HG02840 (cell line): ENCODE measurements around the gene UBFD1.
"Not testable (repeated sequence)": the region's sequence is repeated elsewhere in the genome, so short reads cannot be mapped to it uniquely, and the experiment has no call there.

Experiments used
- ATAC-seq: cut with Tn5 transposase; IDR thresholded peaks from one replicate; pipeline ENCODE4 v1.9.1; 2021; ENCODE audit warnings: mild to moderate bottlenecking, moderate library complexity, moderate number of reproducible peaks; ENCODE audit not compliant: unreplicated experiment, low FRiP score

The UBFD1 gene

DNA sequence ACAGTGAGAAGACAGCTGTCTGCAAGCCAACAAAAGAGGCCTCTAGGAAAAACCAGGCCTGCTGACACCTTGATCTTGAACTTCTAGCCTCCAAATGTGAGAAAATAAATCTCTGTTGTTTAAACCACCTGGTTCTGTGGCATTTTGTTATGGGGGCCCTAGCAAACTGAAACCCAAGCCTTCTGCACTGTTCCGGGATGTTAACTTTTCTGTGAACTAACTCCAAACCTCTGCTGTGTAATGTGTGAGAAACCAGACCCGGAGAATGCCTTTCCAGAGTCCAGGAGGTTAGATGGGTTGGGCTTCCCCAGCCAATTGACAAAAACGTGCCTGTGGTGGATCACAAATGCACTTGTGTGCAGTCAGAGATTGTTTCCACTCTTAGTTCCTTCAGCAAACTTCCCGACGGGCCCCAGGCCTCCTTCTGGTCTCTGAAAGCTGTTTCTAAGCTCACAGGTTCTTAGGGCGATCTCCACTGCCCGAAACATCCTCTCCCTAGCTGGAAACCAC lies 33.6 kb upstream of the UBFD1 start:
- no peak for ATAC-seq

- no peak for ATAC-seq
Observed at GRCh38 chr16:23524886-23525285, 32.6 kb upstream of the UBFD1 start.

- no peak for ATAC-seq
Observed at GRCh38 chr16:23527961-23528643, 29.4 kb upstream of the UBFD1 start.

- ATAC-seq = no peak
Observed at GRCh38 chr16:23528644-23529310, 28.8 kb upstream of the UBFD1 start.

GRCh38 chr16:23530062-23530461 lies 27.5 kb upstream of the UBFD1 start:
- ATAC-seq = no peak

GRCh38 chr16:23532448-23532847 lies 25.1 kb upstream of the UBFD1 start:
- ATAC-seq = no peak

DNA sequence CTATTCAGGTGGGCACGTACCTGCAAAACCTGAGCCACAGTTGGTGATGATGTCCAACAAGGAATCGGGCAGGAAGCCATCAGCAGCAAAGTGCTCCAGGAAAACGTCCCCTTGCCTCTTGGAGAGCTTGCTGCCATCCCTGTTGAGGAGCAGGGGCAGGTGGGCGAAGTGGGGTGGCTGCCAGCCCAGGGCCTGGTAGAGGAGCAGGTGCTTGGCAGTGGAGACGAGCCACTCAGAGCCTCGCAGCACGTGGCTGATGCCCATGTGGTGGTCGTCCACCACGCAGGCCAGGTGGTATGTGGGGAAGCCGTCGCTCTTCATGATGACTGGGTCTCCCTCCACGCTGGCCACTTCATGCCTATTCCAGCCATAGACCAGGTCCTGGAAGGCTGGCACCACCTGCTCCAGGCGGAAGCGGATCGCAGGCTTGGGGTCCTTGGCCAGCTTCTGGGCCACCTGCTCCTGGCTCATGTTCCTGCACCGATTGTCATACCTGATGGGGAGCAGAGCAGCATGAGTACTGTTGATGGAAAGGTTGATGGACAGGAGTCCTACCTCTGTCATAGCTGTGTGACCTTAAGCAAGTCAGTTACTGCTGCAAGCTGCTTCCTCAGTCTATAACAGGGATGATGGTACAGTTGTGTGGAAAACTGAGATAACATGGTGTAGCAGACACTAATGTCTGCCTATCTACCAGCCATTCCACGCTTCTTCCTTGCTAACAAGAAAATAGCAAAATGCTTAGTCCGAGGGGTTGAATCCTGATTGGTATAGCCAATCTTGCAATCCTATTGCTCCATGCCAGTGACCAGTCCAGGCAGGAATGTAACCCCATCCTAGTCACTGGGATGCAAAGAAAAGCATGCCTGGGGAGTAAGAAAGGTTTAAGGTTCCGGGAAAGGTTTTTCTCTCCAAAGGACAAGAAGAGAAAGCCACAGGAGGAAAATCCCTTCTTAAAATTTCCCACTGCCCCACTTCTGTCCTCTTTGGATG lies 22.4 kb upstream of the UBFD1 start:
- no peak for ATAC-seq

DNA sequence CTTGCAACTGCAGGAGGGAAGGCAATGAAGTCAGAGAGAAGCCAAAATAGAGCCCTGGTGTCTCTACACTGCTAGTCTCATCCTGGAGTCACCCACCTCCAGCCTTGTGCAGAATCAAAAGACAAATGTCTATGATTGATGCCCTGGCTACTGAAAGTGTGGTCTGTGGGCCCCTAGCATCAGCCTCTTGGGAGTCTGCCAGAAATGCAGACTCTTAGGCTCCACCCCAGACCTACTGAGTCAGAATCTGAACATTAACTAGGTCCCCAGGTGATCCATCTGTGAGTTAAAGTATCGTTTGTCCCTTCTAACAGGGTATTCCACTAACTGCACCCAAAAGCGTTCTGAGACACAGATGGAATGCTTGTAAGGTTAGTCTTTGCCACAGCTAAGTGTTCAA lies 21.6 kb upstream of the UBFD1 start:
- no peak for ATAC-seq

DNA sequence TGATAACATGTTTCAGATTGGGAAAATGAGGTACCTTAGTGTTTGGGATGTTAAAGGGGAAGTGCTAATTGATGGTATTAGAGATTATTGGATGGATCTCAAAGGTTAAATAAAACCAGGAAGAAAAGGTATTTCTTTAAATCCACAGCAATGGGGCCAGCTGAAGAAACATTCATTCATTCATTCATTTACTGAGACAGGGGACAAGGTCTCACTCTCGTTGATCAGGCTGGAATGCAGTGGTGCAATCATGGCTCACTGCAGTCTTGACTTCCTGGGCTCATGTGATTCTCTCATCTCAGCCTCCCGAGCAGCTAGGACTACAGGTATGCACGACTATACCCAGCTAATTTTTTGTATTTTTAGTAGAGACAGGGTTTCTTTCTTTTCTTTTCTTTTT lies 20.1 kb upstream of the UBFD1 start:
- no peak for ATAC-seq

DNA sequence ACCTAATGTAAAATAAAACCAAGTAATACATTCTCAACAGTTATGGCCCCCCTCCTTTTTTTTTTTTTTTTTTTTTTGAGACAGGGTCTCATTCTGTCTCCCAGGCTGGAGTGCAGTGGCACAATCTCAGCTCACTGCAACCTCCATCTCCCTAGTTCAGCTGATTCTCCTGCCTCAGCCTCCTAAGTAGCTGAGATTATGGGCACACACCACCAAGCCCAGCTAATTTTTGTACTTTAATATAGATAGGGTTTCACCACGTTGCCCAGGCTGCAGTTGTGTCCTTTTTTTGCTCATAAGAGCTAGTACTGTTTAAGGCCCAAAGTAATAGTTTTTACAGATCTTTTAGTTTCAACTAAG lies 18.6 kb upstream of the UBFD1 start:
- ATAC-seq = no peak

- no peak for ATAC-seq
Observed at GRCh38 chr16:23539984-23540816, 17.3 kb upstream of the UBFD1 start.

GRCh38 chr16:23540817-23541178 lies 16.7 kb upstream of the UBFD1 start:
- not testable (repeated sequence) for ATAC-seq

GRCh38 chr16:23544436-23544835 lies 13.1 kb upstream of the UBFD1 start:
- ATAC-seq = no peak

DNA sequence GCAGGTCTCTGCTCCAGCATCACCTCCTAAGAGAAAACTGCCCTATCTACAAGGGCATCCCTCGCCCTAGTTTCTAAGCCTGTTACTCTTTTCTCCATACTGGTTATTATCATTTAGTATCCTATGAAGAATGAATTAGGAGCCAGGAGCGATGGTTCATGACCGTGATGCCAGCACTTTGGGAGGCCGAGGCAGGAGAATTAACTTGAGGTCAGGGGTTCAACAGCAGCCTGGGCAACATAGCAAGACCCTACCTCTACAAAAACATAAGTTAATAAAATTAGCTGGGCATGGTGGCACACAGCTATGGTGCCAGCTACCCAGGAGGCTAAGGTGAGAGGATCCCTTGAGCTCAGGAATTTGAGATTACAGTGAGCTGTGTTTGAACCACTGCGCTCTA lies 7.6 kb upstream of the UBFD1 start:
- ATAC-seq = no peak

DNA sequence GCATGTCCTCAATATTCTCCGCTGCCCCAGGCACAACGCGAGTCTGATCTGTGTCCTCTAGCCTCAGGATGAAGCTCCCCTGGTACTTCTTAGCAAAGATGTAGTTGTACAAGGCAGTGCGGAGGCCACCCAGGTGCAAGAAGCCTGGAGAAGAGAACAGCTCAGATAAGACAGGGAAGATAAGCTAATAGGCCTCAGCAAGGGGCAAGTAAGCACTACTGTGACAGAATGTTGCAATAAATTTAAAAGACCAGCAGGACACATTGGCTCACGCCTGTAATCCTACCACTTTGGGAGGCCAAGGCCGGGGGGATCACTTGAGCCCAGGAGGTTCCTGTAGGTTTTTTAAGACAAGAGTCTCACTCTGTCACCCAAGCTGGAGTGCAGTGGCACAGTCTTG lies 5.4 kb upstream of the UBFD1 start:
- no peak for ATAC-seq

- no peak for ATAC-seq
Observed at GRCh38 chr16:23554536-23554935, 3.0 kb upstream of the UBFD1 start.

DNA sequence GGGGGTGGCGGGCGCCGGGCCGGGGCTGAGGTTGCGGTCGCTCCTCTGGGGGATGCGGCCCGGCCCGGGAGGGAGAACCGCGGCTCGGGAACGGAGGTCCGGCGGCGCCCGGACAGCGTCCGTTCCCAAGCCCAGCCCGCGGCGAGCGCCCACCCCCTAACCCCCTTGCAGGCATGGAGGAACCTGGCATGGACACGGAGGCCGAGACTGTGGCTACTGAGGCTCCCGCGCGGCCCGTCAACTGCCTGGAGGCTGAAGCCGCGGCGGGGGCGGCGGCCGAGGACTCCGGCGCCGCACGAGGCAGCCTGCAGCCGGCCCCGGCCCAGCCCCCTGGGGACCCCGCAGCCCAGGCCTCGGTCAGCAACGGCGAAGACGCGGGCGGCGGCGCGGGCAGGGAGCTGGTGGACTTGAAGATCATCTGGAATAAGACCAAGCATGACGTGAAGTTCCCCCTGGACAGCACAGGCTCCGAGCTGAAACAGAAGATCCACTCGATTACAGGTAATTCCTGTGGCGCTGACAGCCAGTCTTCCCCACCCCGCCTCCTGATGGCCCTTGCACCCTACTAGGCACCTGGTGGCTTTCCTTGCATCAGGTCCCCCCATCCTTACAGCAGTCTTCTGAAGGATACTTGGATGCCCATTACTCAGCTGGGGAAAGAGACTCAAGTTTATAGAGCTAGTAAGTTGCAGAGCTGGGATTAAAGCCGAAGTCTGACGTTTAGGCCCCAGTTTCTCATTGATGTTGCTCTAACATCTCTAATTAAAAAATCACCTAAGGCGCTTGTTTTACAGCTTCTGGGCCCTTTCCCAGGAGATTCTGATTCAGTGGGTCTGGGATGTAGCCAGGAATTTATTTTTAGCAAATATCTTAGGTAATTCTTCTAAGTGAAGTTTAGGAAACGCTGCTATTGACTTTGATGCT lies 514 bp downstream of the UBFD1 start:
- ATAC-seq = peak; percentile 1

GRCh38 chr16:23561586-23561985 lies 4.1 kb downstream of the UBFD1 start:
- ATAC-seq = no peak

- no peak for ATAC-seq
Observed at GRCh38 chr16:23562505-23562904, 5.0 kb downstream of the UBFD1 start.
